ENCODE data around the gene MAPK7.

MAPK7 gene

DNA sequence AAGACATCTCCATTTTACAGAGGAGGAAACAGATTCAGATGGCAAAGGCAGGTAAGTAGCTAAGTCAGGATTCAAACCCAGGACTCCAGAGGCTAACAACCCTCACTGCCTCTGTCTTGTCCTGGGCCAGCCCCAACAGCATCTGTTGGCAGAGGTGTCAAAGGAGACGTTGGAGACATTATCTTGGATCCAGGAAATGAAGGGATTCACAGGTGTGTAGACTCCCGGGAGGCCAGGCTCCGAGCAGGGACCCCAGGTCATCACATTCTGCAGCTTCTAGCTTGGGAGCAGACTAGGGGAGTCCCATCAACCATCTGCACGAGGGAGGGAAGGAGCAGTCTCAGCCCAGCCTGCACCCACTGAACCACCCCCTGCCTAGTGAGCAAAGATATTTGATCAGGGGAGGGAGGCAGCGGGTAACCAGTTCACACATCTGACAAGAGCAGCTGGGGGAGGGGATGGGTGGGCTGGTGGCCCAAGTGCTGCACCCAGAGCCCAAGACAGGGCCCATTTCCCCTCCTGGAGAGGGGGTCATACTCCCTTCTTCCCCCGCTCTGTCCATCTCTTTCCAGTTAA lies 14.8 kb upstream of the MAPK7 start:
- DNase-seq (ENCODE audit: low read depth), result no peak

- no peak for DNase-seq (ENCODE audit: low read depth)
Observed at GRCh38 chr17:19364699-19365498, 13.4 kb upstream of the MAPK7 start.

- no peak for DNase-seq (ENCODE audit: low read depth)
Observed at GRCh38 chr17:19365499-19365817, 12.8 kb upstream of the MAPK7 start.

GRCh38 chr17:19365833-19366636 lies 12.3 kb upstream of the MAPK7 start:
- DNase-seq (ENCODE audit: low read depth), result no peak

GRCh38 chr17:19366637-19366972 lies 11.7 kb upstream of the MAPK7 start:
- no peak for DNase-seq (ENCODE audit: low read depth)

GRCh38 chr17:19368229-19368628 lies 10.1 kb upstream of the MAPK7 start:
- DNase-seq (ENCODE audit: low read depth), result no peak

DNA sequence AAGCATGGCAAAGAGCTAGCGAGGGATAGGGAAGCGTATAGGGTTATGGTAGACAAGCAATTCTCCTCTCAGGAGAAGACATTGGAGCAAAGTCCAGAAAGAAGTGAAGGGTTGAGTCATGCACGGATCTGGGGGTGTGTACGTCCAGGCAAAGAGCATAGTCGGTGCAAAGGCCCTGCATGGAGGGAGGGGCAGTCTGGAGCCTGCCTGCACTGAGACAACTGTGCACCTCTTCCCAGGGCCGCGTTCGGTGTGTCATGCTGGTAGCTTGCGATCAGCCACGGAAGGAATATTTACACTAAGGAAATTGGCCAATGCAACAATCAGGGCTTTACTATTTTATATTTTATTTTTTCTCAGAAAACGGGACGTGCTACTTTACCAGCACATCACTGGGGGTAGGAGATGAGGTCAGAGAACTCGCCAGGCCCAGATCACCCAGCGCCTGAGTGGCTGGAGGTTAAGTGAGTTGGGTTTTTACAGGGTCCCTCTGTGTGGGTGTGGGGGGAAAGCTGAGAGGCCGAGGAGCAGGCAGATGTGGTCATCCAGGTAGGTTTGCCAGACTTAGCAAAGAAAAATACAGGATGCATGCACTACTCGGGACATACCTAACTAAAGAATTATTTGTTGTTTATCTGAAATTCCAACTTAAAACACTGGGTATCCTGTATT lies 9.1 kb upstream of the MAPK7 start:
- no peak for DNase-seq (ENCODE audit: low read depth)

GRCh38 chr17:19369846-19370492 lies 8.3 kb upstream of the MAPK7 start:
- peak; percentile 12 for DNase-seq (ENCODE audit: low read depth)

GRCh38 chr17:19370493-19370960 lies 7.8 kb upstream of the MAPK7 start:
- DNase-seq (ENCODE audit: low read depth), result no peak

GRCh38 chr17:19371259-19372010 lies 6.9 kb upstream of the MAPK7 start:
- DNase-seq (ENCODE audit: low read depth), result no peak

DNA sequence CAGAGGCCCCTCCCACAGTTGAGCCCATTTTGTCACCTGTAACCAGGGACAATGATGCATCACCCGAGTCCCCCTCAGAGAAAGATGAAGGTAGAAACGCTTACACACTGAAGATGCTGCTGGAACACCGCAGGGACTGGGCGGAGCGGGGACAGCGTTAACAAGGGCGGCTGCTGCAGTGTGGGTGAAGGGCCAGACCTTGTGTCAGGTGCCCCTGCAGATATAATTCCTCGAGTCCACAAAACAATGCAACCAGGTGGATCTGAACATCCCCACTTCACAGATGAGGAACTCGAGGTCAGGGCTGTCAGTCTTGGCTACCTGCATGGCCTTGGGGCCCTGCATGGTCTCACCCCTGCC lies 6.3 kb upstream of the MAPK7 start:
- DNase-seq (ENCODE audit: low read depth), result no peak

DNA sequence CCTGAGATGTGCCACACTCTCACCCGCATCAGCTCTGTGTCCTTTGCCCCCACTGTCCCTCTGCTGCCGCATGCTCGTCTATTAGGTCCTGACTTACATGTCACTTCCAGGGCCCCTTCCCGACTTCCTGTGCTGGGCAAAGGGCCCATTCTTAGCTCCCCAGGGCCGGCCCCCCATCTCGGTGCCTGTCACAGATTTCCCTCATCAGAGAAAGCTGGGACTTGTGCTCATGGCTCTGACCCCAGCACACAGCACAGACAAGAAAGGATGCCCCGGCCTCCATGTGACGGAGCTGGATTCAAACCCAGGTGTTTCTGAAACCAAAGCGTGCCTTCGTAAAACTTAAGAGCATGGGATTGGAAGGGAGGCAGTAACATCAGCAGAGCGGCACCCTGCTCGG lies 5.9 kb upstream of the MAPK7 start:
- no peak for DNase-seq (ENCODE audit: low read depth)

GRCh38 chr17:19372866-19373504 lies 5.3 kb upstream of the MAPK7 start:
- DNase-seq (ENCODE audit: low read depth), result no peak

GRCh38 chr17:19374136-19374535 lies 4.2 kb upstream of the MAPK7 start:
- no peak for DNase-seq (ENCODE audit: low read depth)

- DNase-seq (ENCODE audit: low read depth), result no peak
Observed at GRCh38 chr17:19375732-19376131, 2.6 kb upstream of the MAPK7 start.

- no peak for DNase-seq (ENCODE audit: low read depth)
Observed at GRCh38 chr17:19376811-19377210, 1.5 kb upstream of the MAPK7 start.

DNA sequence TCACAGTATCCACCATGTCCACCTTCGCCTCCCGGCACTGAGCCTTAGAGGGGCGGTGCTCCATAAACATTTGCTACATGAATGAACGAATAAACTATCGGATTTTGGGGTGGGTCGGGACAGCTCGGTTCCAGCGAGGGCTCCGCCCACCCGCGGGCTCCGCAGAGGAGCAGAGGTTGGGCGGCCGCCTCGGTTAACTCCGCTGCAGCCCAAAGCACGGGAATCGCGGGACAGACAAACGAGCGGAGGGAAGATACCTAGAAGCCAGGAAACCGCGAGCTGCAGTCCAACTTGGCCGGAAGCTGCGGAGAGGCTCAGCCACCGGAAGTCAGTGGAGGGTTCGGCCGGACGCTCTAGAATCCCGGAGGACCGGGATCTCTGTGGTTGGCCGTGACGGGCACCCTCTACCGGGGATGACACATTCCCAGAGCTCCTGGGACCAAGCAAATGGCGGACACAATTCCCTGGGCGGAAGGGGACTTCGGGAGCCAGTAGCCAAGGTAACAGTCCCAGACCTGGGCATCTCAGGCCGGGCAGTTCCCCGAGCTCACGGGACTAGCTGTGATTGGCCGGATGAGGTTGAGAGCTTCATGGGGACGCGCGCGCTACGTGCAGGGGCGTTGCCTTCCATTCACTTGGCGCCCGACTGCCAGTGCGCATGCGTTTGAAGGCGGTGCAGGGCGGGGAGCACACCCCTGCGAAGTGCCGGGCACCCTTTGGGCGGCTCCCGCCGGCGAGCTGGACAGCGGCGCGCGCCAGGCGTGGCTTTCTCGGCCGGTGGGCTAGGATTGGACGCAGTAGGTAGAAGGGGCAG lies 489 bp upstream of the MAPK7 start:
- DNase-seq (ENCODE audit: low read depth), result peak; percentile 92

- no peak for DNase-seq (ENCODE audit: low read depth)
Observed at GRCh38 chr17:19379361-19380065, 1.2 kb downstream of the MAPK7 start.

DNA sequence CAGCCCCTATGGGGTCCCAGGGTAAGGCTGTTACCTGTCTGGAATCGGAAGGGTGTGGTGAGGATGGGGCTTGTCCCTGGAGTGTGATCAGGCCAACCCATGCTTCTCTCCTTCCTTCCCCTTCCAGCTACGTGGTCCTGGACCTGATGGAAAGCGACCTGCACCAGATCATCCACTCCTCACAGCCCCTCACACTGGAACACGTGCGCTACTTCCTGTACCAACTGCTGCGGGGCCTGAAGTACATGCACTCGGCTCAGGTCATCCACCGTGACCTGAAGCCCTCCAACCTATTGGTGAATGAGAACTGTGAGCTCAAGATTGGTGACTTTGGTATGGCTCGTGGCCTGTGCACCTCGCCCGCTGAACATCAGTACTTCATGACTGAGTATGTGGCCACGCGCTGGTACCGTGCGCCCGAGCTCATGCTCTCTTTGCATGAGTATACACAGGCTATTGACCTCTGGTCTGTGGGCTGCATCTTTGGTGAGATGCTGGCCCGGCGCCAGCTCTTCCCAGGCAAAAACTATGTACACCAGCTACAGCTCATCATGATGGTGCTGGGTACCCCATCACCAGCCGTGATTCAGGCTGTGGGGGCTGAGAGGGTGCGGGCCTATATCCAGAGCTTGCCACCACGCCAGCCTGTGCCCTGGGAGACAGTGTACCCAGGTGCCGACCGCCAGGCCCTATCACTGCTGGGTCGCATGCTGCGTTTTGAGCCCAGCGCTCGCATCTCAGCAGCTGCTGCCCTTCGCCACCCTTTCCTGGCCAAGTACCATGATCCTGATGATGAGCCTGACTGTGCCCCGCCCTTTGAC lies 2.4 kb downstream of the MAPK7 start:
- no peak for DNase-seq (ENCODE audit: low read depth)

Measured in T-helper 22 cell (primary cell).